ENCODE results near the gene DDX51. TPM values are rescaled to one million over a fixed set of nuclear protein-coding genes. Genes with fewer than 3 reads are reported as not detected.

Gene DDX51
- total RNA-seq, 1 experiment from 2014 or later: 29.3 TPM

GRCh38 chr12:132153501-132154340, 9.6 kb upstream of the DDX51 start:
- Histone ChIP-seq H3K9me3 (ENCODE audit: control insufficient read depth, insufficient read depth, low read depth, low read length) (no peaks in the 10 kb centered on the region), H3K4me1 (ENCODE audit: control insufficient read depth, insufficient read depth, low read length) (no peaks in the 10 kb centered on the region), H3K36me3 (ENCODE audit: control insufficient read depth, insufficient read depth, low read length) (no peaks in the 10 kb centered on the region), H3K27ac (ENCODE audit: low read length) (no peak overlapping the region), H3K27me3 (ENCODE audit: control insufficient read depth, insufficient read depth, low read length) (no peaks in the 10 kb centered on the region), H3K4me3 (ENCODE audit: low read depth in 2 of 2, low read length in 2 of 2) (no peak overlapping the region)
- DNase-seq (ENCODE audit: low read depth, low spot score) (no peak), ATAC-seq (peak; percentile 96)
- POLR2A ChIA-PET: no interaction called here
- intact Hi-C loops (cut with micrococcal nuclease; ENCODE audit: unreplicated experiment) (loop anchor here (10.0 kb wide), 2 partner anchors 61 to 251 kb away; no protein-coding TSS in a partner anchor), in situ Hi-C loops (cut with HindIII; ENCODE audit: low pct_unique_long_range_greater_than_20kb, low sequenced_read_pairs) (no loop called here)
- no TSS peak for BruUV-seq (replicated peaks)
- CTCF ChIA-PET: interaction anchor here (0.8 to 1.3 kb wide), 2 partner anchors 257 to 261 kb away, joined by 3 to 13 read pairs; no protein-coding TSS in a partner anchor
- TF ChIP-seq REST (IDR thresholded peaks at IDR 0.05; ENCODE audit: insufficient read depth in 1 of 2, low read depth in 2 of 2, low read length in 1 of 2): no peak
- peak; percentile 98 for TF ChIP-seq CTCF (IDR thresholded peaks at IDR 0.05)
- 0 out of 2 replicates have a peak, but pooled peaks have one; percentile 23 for TF ChIP-seq POLR2AphosphoS5 (IDR thresholded peaks at IDR 0.05; ENCODE audit: low read depth, low read length)

GRCh38 chr12:132152953-132153352, 8.8 kb upstream of the DDX51 start:
- no peak for TF ChIP-seq TCF7L2 (IDR thresholded peaks at IDR 0.05; ENCODE audit: low read depth, low read length)
- no peak for TF ChIP-seq REST (IDR thresholded peaks at IDR 0.05; ENCODE audit: insufficient read depth in 1 of 2, low read depth in 2 of 2, low read length in 1 of 2)
- TF ChIP-seq CTCF (IDR thresholded peaks at IDR 0.05): no peak
- TF ChIP-seq SIN3A (IDR thresholded peaks at IDR 0.05; ENCODE audit: borderline replicate concordance, insufficient read depth, low read depth, low read length): no peak
- TF ChIP-seq POLR2AphosphoS5 (IDR thresholded peaks at IDR 0.05; ENCODE audit: low read depth, low read length): no peak
- BruUV-seq (replicated peaks): no TSS peak
- POLR2A ChIA-PET: no interaction called here
- in situ Hi-C loops (cut with HindIII; ENCODE audit: low pct_unique_long_range_greater_than_20kb, low sequenced_read_pairs) (no loop called here), intact Hi-C loops (cut with micrococcal nuclease; ENCODE audit: unreplicated experiment) (loop anchor here (10.0 kb wide), 2 partner anchors 62 to 252 kb away; no protein-coding TSS in a partner anchor)
- Histone ChIP-seq H3K4me1 (ENCODE audit: control insufficient read depth, insufficient read depth, low read length) (no peaks in the 10 kb centered on the region), H3K27ac (ENCODE audit: low read length) (no peak overlapping the region), H3K4me3 (ENCODE audit: low read depth in 2 of 2, low read length in 2 of 2) (no peak overlapping the region), H3K9me3 (ENCODE audit: control insufficient read depth, insufficient read depth, low read depth, low read length) (no peaks in the 10 kb centered on the region), H3K36me3 (ENCODE audit: control insufficient read depth, insufficient read depth, low read length) (no peaks in the 10 kb centered on the region), H3K27me3 (ENCODE audit: control insufficient read depth, insufficient read depth, low read length) (no peaks in the 10 kb centered on the region)
- CTCF ChIA-PET: interaction anchor here (1.3 kb wide), 1 partner anchor 261 kb away, joined by 13 read pairs; no protein-coding TSS in a partner anchor
- no peak for ATAC-seq
- no peak for DNase-seq (ENCODE audit: low read depth, low spot score)

All from Panc1 (cell line).